ENCODE results near the gene NAGPA.

The NAGPA gene

GRCh38 chr16:5015887-5016286, 17.8 kb downstream of the NAGPA start:
- Histone ChIP-seq H3K27me3 (peaks cover 0 to 10% of the 10 kb centered on the region in 2 donors), H3K4me1 (no peaks in the 10 kb centered on the region), H3K4me3 (no peak overlapping the region), H3K9me3 (no peaks in the 10 kb centered on the region), H3K27ac (no peak overlapping the region), H3K36me3 (no peaks in the 10 kb centered on the region)
- DNase-seq = no peak
- no peak for TF ChIP-seq CTCF (IDR thresholded peaks at IDR 0.05)
- intact Hi-C loops (cut with DNase I; ENCODE audit: low total_unique reads) = no loop called here

- Histone ChIP-seq H3K27ac (no peak overlapping the region), H3K36me3 (no peaks in the 10 kb centered on the region), H3K4me3 (no peak overlapping the region), H3K9me3 (no peaks in the 10 kb centered on the region), H3K27me3 (peaks cover 0 to 11% of the 10 kb centered on the region in 2 donors), H3K4me1 (no peaks in the 10 kb centered on the region)
- TF ChIP-seq CTCF (IDR thresholded peaks at IDR 0.05) = no peak
- no peak for DNase-seq
- intact Hi-C loops (cut with DNase I; ENCODE audit: low total_unique reads) = no loop called here
Measured at GRCh38 chr16:5015351-5015750, 18.4 kb downstream of the NAGPA start.

GRCh38 chr16:5012887-5013286, 20.8 kb downstream of the NAGPA start:
- peaks cover 0 to 14% of the 10 kb centered on the region in 2 donors for H3K27me3 ChIP-seq
- no peaks in the 10 kb centered on the region for H3K36me3 ChIP-seq
- H3K4me1 ChIP-seq = no peaks in the 10 kb centered on the region
- intact Hi-C loops (cut with DNase I; ENCODE audit: low total_unique reads) = no loop called here
- H3K9me3 ChIP-seq = no peaks in the 10 kb centered on the region
- H3K4me3 ChIP-seq = no peak overlapping the region
- TF ChIP-seq CTCF (IDR thresholded peaks at IDR 0.05) = no peak
- no peak for DNase-seq
- H3K27ac ChIP-seq = no peak overlapping the region

GRCh38 chr16:5011637-5012036, 22.1 kb downstream of the NAGPA start:
- DNase-seq = no peak

GRCh38 chr16:5010576-5011329, 23.0 kb downstream of the NAGPA start:
- H3K36me3 ChIP-seq = no peaks in the 10 kb centered on the region
- intact Hi-C loops (cut with DNase I; ENCODE audit: low total_unique reads) = no loop called here
- no peaks in the 10 kb centered on the region for H3K9me3 ChIP-seq
- peaks cover 0 to 14% of the 10 kb centered on the region in 2 donors for H3K27me3 ChIP-seq
- no peak for DNase-seq
- H3K4me3 ChIP-seq = no peak overlapping the region
- TF ChIP-seq CTCF (IDR thresholded peaks at IDR 0.05) = no peak
- no peak overlapping the region for H3K27ac ChIP-seq
- no peaks in the 10 kb centered on the region for H3K4me1 ChIP-seq

More at GRCh38 chr16:5011637-5012036, 22.1 kb downstream of the NAGPA start:
- intact Hi-C loops (cut with DNase I; ENCODE audit: low total_unique reads) = no loop called here
- Histone ChIP-seq H3K4me1 (no peaks in the 10 kb centered on the region), H3K4me3 (no peak overlapping the region), H3K9me3 (no peaks in the 10 kb centered on the region), H3K27me3 (peaks cover 0 to 14% of the 10 kb centered on the region in 2 donors), H3K36me3 (no peaks in the 10 kb centered on the region), H3K27ac (no peak overlapping the region)
- no peak for TF ChIP-seq CTCF (IDR thresholded peaks at IDR 0.05)

All from tibial artery (tissue), 4 donors.